Measurements from ENCODE around the gene MCF2L.

- no peak for TF ChIP-seq CTCF (conservative IDR thresholded peaks at IDR 0.05; ENCODE audit: low read length)
- TF ChIP-seq EZH2phosphoT487 (IDR thresholded peaks at IDR 0.05; ENCODE audit: borderline replicate concordance, low read depth, low read length), result no peak
These were observed 136.3 kb downstream of the MCF2L start, which contains the start of gene F7 for GRCh38 chr13:113105032-113105920.

All from OCI-LY7 (cell line).